Measurements from ENCODE around the gene GRIK1.

The GRIK1 gene

GRCh38 chr21:29909571-29909970, 30.2 kb downstream of the GRIK1 start:
- H3K4me1 ChIP-seq (ENCODE audit: insufficient read depth, low read length) = no peaks in the 10 kb centered on the region
- H3K9me3 ChIP-seq (ENCODE audit: insufficient read depth, low read length, severe bottlenecking) = no peaks in the 10 kb centered on the region
- no peak overlapping the region for H3K27ac ChIP-seq (ENCODE audit: low read length)
- no peaks in the 10 kb centered on the region for H3K27me3 ChIP-seq (ENCODE audit: insufficient read depth, low read length, poor library complexity)
- no peaks in the 10 kb centered on the region for H3K79me2 ChIP-seq (ENCODE audit: insufficient read depth, low read length)
- no peak overlapping the region for H2AFZ ChIP-seq (ENCODE audit: low read depth, low read length)
- no peaks in the 10 kb centered on the region for H3K36me3 ChIP-seq (ENCODE audit: insufficient read depth, low read length)
- no peak overlapping the region for H3K9ac ChIP-seq (ENCODE audit: low read depth, low read length)
- DNase-seq = no peak
- H3K4me3 ChIP-seq (ENCODE audit: low read depth in 1 of 2, low read length in 2 of 2) = no peak overlapping the region
- H4K20me1 ChIP-seq (ENCODE audit: insufficient read depth, low read length) = no peaks in the 10 kb centered on the region
- no peak overlapping the region for H3K4me2 ChIP-seq (ENCODE audit: insufficient read depth, low read length)
- TF ChIP-seq, protein P1, sequence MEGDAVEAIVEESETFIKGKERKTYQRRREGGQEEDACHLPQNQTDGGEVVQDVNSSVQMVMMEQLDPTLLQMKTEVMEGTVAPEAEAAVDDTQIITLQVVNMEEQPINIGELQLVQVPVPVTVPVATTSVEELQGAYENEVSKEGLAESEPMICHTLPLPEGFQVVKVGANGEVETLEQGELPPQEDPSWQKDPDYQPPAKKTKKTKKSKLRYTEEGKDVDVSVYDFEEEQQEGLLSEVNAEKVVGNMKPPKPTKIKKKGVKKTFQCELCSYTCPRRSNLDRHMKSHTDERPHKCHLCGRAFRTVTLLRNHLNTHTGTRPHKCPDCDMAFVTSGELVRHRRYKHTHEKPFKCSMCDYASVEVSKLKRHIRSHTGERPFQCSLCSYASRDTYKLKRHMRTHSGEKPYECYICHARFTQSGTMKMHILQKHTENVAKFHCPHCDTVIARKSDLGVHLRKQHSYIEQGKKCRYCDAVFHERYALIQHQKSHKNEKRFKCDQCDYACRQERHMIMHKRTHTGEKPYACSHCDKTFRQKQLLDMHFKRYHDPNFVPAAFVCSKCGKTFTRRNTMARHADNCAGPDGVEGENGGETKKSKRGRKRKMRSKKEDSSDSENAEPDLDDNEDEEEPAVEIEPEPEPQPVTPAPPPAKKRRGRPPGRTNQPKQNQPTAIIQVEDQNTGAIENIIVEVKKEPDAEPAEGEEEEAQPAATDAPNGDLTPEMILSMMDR (IDR thresholded peaks at IDR 0.05; ENCODE audit: borderline replicate concordance, extremely low read depth, low read length, poor library complexity, severe bottlenecking) = no peak
- TF ChIP-seq EZH2 (IDR thresholded peaks at IDR 0.05; ENCODE audit: borderline replicate concordance, low read depth, low read length, severe bottlenecking) = no peak
- ATAC-seq (ENCODE audit: insufficient read depth, low read depth) = no peak

DNA sequence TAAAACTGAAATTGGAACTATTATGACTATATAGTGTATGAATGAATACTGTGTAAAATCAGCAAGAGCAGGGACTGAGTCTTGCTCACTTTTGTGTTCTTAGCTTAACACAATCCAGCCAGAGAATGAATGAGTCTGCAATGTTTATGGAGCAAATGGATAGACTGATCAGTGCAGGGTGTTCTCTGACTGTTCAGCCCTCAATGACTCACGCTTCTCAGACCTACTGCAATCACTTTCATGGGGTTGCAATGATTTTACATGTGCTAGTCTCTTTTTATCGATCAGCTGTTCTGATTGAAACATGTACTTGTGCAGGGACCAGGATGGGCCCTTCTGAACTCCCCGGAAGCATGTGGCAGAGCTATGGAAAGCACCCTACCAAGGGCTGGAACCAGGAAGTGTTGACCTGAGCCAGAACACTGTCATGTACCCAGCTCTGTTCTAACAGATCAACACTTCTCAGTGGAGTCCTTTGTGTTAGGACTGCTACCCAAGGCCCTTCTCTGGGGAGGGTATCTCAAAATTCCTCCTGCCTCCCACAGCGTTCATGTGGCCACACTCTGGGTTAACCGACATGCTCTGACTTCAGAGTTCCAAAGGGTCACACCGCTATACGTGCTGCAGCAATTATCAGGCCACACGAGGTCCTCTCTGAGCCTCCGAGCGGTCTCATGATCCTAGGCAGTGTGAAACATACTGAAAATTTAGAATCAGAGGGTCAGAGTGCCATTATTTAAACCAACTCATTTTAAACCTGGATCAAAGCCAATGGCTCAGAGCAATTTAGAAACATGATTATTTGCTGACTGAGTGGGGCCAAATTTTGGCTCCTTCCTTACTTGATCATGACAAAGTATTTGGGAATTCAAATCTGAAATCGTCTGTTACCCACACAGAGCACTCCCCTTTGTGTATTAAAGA, 35.2 kb downstream of the GRIK1 start:
- Histone ChIP-seq H3K4me1 (ENCODE audit: insufficient read depth, low read length) (no peaks in the 10 kb centered on the region), H3K9me3 (ENCODE audit: insufficient read depth, low read length, severe bottlenecking) (no peaks in the 10 kb centered on the region), H3K9ac (ENCODE audit: low read depth, low read length) (no peak overlapping the region), H4K20me1 (ENCODE audit: insufficient read depth, low read length) (no peaks in the 10 kb centered on the region), H3K4me3 (ENCODE audit: low read depth in 1 of 2, low read length in 2 of 2) (no peak overlapping the region), H3K79me2 (ENCODE audit: insufficient read depth, low read length) (no peaks in the 10 kb centered on the region), H3K27me3 (ENCODE audit: insufficient read depth, low read length, poor library complexity) (no peaks in the 10 kb centered on the region), H3K4me2 (ENCODE audit: insufficient read depth, low read length) (no peak overlapping the region), H3K27ac (ENCODE audit: low read length) (no peak overlapping the region), H2AFZ (ENCODE audit: low read depth, low read length) (no peak overlapping the region), H3K36me3 (ENCODE audit: insufficient read depth, low read length) (no peaks in the 10 kb centered on the region)
- ATAC-seq (ENCODE audit: insufficient read depth, low read depth) (no peak), DNase-seq (no peak)
- TF ChIP-seq, protein P1 (IDR thresholded peaks at IDR 0.05; ENCODE audit: borderline replicate concordance, extremely low read depth, low read length, poor library complexity, severe bottlenecking) = no peak

GRCh38 chr21:29896884-29897283, 42.9 kb downstream of the GRIK1 start:
- H3K27ac ChIP-seq (ENCODE audit: low read length) = no peak overlapping the region
- TF ChIP-seq, protein P1 (IDR thresholded peaks at IDR 0.05; ENCODE audit: borderline replicate concordance, extremely low read depth, low read length, poor library complexity, severe bottlenecking) = no peak
- TF ChIP-seq EZH2 (IDR thresholded peaks at IDR 0.05; ENCODE audit: borderline replicate concordance, low read depth, low read length, severe bottlenecking) = no peak
- H2AFZ ChIP-seq (ENCODE audit: low read depth, low read length) = no peak overlapping the region
- no peak overlapping the region for H3K4me2 ChIP-seq (ENCODE audit: insufficient read depth, low read length)
- no peaks in the 10 kb centered on the region for H3K36me3 ChIP-seq (ENCODE audit: insufficient read depth, low read length)
- H3K27me3 ChIP-seq (ENCODE audit: insufficient read depth, low read length, poor library complexity) = no peaks in the 10 kb centered on the region
- DNase-seq (no peak), ATAC-seq (ENCODE audit: insufficient read depth, low read depth) (no peak)
- no peaks in the 10 kb centered on the region for H4K20me1 ChIP-seq (ENCODE audit: insufficient read depth, low read length)
- H3K4me3 ChIP-seq (ENCODE audit: low read depth in 1 of 2, low read length in 2 of 2) = no peak overlapping the region
- H3K9me3 ChIP-seq (ENCODE audit: insufficient read depth, low read length, severe bottlenecking) = no peaks in the 10 kb centered on the region
- H3K9ac ChIP-seq (ENCODE audit: low read depth, low read length) = no peak overlapping the region
- H3K4me1 ChIP-seq (ENCODE audit: insufficient read depth, low read length) = no peaks in the 10 kb centered on the region
- no peaks in the 10 kb centered on the region for H3K79me2 ChIP-seq (ENCODE audit: insufficient read depth, low read length)
